GM10266 (cell line): ENCODE results near the gene TTC6.
A peak's percentile ranks its signal among the peaks of the same experiment; 100 is the strongest.

Experiments used
- DNase-seq: peaks from one replicate; pipeline ENCODE4 v3.0.0; 2012; ENCODE audit errors: extremely low spot score
- TF ChIP-seq, protein P1 (sequence below): IDR thresholded peaks from 2 replicates; pipeline ENCODE4 v1.5.1; 2012; ENCODE audit warnings: mild to moderate bottlenecking, low read depth; ENCODE audit not compliant: control insufficient read depth, insufficient read depth; ENCODE audit errors: missing control alignments

TTC6 gene

DNA sequence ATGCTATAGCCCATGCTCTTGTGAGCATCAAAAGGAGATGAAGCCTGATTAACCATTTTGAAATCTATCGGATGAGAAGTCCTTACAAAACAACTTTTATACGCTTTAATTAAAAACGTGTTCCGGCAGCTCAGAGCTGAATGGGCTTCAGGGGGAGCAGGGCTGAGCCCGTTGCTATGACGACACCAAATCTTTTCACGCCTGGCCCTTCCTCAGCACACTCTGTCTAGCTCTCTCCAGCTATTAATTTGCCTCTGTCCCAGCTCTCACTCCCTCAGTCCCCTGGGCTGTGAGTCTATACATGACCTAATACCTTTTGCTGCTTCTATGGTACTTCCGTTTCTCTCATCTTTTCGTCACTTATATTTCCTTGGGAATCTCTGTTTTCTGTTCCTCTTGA, 16.2 kb upstream of the TTC6 start:
- no peak for DNase-seq
- TF ChIP-seq, protein P1, sequence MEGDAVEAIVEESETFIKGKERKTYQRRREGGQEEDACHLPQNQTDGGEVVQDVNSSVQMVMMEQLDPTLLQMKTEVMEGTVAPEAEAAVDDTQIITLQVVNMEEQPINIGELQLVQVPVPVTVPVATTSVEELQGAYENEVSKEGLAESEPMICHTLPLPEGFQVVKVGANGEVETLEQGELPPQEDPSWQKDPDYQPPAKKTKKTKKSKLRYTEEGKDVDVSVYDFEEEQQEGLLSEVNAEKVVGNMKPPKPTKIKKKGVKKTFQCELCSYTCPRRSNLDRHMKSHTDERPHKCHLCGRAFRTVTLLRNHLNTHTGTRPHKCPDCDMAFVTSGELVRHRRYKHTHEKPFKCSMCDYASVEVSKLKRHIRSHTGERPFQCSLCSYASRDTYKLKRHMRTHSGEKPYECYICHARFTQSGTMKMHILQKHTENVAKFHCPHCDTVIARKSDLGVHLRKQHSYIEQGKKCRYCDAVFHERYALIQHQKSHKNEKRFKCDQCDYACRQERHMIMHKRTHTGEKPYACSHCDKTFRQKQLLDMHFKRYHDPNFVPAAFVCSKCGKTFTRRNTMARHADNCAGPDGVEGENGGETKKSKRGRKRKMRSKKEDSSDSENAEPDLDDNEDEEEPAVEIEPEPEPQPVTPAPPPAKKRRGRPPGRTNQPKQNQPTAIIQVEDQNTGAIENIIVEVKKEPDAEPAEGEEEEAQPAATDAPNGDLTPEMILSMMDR: no peak

DNA sequence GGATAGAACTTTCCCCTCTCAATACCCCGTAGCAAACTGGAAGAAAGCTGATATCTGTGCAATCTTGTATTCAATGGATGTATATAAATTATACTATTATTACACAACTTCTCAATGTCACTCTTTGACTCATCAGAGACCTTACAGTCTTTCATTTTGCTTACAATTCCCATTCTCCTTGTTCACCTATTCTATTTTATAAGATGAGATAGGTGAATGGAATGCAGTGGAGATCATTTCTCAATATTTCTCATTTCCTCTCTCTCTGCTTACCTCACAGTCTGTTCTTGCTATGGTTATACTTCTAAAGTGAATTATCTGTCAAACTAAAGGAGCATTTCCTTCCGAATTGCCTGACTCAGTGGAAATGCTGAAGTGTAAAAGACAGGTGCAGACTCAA, 15.3 kb upstream of the TTC6 start:
- TF ChIP-seq, protein P1: no peak
- DNase-seq: no peak

DNA sequence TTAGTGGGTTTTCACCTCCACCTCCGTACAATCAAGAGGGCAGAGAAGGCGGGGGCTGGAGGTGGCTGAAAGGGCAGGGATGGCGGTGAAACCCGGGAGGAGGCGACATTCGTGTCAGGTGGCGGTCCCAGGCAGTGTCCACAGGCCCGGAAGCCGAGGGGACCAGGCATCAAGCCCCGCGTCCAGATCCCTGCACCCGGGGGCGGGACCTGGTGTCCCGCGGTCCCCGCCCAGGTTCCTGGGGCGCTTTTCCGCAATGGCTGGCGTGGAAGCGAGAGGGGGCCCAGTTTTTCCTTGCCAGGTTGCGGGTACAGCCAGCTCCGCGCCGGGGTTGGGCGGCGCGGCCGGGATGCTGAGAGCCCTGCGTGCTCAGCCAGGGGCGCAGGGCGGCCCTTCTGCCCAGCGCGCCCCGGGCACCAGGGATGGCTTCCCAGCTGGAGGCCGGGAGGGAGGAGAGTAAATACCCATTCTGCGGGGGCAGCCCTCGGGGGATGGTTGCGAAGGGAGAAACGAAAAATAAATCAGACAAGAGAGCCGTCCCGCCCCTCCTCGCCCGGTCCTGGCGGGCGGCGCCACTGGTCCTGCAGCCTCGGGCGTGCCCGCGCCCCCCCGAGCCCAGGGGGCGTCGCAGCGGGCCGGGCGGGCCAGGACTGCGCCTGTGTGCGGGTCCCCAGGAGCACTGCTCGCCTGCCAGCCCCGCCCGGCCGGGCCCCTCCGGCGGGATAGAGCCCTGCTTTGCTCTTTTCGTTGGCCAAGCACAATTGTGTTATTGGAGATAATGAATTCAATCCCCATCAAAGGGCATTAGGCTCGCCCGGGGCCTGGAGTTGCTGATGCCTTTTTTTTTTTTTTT, 11.8 kb upstream of the TTC6 start:
- peak; percentile 19 for DNase-seq
- TF ChIP-seq, protein P1: no peak

DNA sequence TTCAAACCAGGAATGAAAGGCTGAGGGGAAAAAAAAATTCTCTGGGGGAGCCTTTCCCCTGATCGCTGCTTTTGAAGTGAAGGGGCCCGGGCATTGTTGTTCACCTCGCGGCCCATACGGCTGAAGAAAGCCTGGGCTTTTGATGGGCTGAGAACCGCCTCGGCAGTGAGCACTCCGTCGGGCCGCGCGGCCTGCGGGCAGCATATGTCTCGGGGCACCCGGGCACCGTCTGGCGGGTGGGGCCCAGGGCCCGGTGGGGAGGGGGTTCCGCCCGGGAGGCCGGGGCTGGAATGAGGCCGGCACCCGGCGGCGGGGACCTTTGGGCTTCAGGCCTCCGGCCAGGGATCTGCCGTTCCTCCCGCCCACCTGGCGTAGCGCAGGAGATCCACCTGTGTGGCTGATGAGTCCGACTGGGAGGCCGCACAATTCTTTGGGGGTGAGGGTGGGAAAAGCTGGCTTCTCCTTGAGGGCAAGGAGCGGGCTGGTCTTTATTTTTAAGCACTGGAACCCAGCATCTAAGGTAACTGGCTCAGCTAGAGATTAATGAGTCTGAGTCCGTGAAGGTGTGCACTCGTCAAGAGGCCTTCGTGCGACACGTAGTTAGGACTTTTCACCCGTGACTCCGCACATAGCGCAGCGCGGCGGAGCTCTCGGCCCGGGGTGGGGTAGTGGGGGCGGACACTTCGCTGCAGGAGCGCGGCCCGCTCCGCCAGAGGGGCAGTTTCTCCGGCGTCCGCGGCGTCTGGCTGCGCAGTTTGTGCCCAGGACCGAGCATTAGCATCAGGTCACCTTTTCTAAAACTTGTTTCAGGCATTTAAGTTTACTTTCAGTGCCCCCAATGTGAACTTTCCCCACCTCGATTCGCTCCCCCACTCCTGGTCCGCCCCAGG, 11.0 kb upstream of the TTC6 start:
- TF ChIP-seq, protein P1: no peak
- DNase-seq: peak; percentile 14

DNA sequence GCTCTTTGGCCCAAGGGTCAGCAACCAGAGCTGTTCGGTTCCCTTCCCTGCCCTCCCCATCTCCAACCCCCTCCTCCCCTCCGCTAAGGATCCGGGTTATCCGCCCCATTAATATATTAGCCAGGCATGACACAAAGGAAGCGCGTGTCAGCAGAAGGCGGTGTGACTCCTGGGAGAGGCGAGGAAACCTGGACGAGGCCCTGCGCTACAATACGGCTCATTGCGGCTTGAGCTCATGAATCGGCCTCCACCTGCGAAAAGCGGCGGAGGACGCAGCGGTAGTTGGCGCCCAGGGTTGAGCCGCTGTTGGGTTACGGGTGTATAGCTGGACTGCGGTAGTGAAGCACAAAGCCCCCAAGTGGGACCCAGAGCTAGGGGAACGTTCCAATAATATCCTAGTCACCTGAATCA, 10.3 kb upstream of the TTC6 start:
- DNase-seq: no peak
- TF ChIP-seq, protein P1: no peak

DNA sequence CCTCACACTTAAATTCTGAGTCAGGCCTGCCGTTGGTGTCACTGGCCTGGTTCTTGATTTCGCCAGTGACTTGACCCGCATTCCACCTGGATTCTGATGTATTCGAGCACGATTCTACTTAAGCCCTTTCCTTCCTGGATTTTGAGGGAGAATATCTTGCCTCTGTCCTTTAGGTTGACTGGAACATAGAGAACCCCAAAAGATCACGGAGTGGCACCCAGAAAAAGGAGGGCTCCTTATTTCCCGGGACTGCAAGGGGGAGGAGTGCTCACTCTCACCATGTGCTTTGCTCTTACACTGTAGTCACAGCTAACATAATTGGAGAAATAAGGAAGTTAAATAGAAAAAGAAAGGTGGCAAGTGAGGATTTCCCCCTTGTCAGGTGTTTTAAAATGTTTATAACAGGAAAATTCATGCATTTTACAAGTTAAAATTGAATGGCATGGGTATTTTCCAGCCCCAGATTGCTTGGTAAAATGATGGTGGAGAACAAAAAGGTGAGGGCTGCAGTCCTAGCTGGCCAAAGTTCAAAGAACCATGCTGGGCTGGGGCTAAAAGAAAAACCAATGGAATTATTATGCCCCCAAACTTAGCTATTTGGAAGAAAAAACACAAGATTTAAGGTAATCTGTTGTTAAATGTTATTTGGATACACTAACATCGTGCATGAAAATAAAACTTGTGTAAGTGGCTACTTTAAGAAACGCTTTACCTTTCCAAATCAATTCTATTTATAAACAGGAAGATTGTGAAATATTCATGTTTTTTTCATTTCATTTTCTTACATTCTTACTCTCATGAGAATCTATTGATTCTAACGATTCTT, 9.2 kb upstream of the TTC6 start:
- DNase-seq: peak; percentile 8

More for the DNA sequence above, 9.2 kb upstream of the TTC6 start:
- TF ChIP-seq, protein P1: no peak
